HepG2 (cell line): Measurements from ENCODE around the gene ISY1. TPM values are rescaled to one million over a fixed set of nuclear protein-coding genes. Genes with fewer than 3 reads are reported as not detected.

ENCODE experiments used
- ATF2 ChIP-seq: sonication (generic); formaldehyde crosslinking; IDR thresholded peaks from 2 replicates; pipeline ENCODE4 v1.4.0; 2020; ENCODE audit warnings: missing genetic modification reagents
- HNF1B ChIP-seq: sonication (generic); formaldehyde crosslinking; IDR thresholded peaks from 2 replicates; pipeline ENCODE4 v1.5.1; 2020; ENCODE audit warnings: mild to moderate bottlenecking, moderate library complexity, missing genetic modification reagents
- HNRNPH1 ChIP-seq: fragments of 200-400 bp; formaldehyde crosslinking; optimal IDR thresholded peaks from 2 replicates; pipeline ENCODE3; 2017; ENCODE audit warnings: mild to moderate bottlenecking, low read depth, low read length
- MED1 ChIP-seq: sonication (generic); formaldehyde crosslinking; IDR thresholded peaks from 2 replicates; pipeline ENCODE4 v1.4.0; 2020; ENCODE audit warnings: missing genetic modification reagents
- POGZ ChIP-seq: sonication (generic); formaldehyde crosslinking; IDR thresholded peaks from 2 replicates; pipeline ENCODE4 v1.4.0; 2020; ENCODE audit warnings: mild to moderate bottlenecking, missing genetic modification reagents
- PPARG ChIP-seq: conservative IDR thresholded peaks from 2 replicates; pipeline ENCODE4 v1.6.1; 2016; ENCODE audit warnings: missing biosample characterization, missing genetic modification reagents
- PRDM10 ChIP-seq: sonication (generic); formaldehyde crosslinking; IDR thresholded peaks from 2 replicates; pipeline ENCODE4 v1.4.0; 2020; ENCODE audit warnings: low read depth, missing genetic modification reagents
- RELA ChIP-seq: sonication (generic); formaldehyde crosslinking; IDR thresholded peaks from 2 replicates; pipeline ENCODE4 v1.4.0; 2020; ENCODE audit warnings: missing genetic modification reagents
- SALL1 ChIP-seq: sonication (generic); formaldehyde crosslinking; IDR thresholded peaks from 2 replicates; pipeline ENCODE4 v1.8.0; 2022; ENCODE audit warnings: mild to moderate bottlenecking, missing genetic modification reagents
- SAP130 ChIP-seq: IDR thresholded peaks from 2 replicates; pipeline ENCODE4 v1.6.1; 2016; ENCODE audit warnings: low read depth
- SCMH1 ChIP-seq: sonication (generic); formaldehyde crosslinking; IDR thresholded peaks from 2 replicates; pipeline ENCODE4 v1.9.0; 2021; ENCODE audit warnings: missing genetic modification reagents, mild to moderate bottlenecking, borderline replicate concordance
- TERF1 ChIP-seq: sonication (generic); formaldehyde crosslinking; IDR thresholded peaks from 2 replicates; pipeline ENCODE4 v1.8.0; 2022; ENCODE audit warnings: mild to moderate bottlenecking, missing genetic modification reagents, moderate library complexity
- TOE1 ChIP-seq: sonication (generic); formaldehyde crosslinking; IDR thresholded peaks from 2 replicates; pipeline ENCODE4 v1.4.0; 2020; ENCODE audit warnings: mild to moderate bottlenecking, missing genetic modification reagents
- U2AF2 ChIP-seq: fragments of 200-400 bp; formaldehyde crosslinking; IDR thresholded peaks from 2 replicates; pipeline ENCODE4 v1.6.1; 2017; ENCODE audit warnings: low read depth, mild to moderate bottlenecking, low read length
- YY1 ChIP-seq: IDR thresholded peaks from 2 replicates; pipeline ENCODE4 v1.6.1; 2011; ENCODE audit warnings: low read length, low read depth, moderate library complexity, mild to moderate bottlenecking; ENCODE audit not compliant: insufficient read depth, insufficient replicate concordance
- ZFP37 ChIP-seq: sonication (generic); formaldehyde crosslinking; IDR thresholded peaks from 2 replicates; pipeline ENCODE4 v1.4.0; 2020; ENCODE audit warnings: missing genetic modification reagents, borderline replicate concordance
- ZFP90 ChIP-seq: sonication (generic); formaldehyde crosslinking; IDR thresholded peaks from 2 replicates; pipeline ENCODE4 v1.8.0; 2022; ENCODE audit warnings: missing genetic modification reagents, mild to moderate bottlenecking, inconsistent platforms, borderline replicate concordance
- ZMYM2 ChIP-seq: sonication (generic); formaldehyde crosslinking; IDR thresholded peaks from 2 replicates; pipeline ENCODE4 v1.8.0; 2022; ENCODE audit warnings: mild to moderate bottlenecking, missing genetic modification reagents
- ZNF24 ChIP-seq: fragments of 450-650 bp; IDR thresholded peaks from 2 replicates; pipeline ENCODE4 v1.6.1; 2017; ENCODE audit warnings: antibody characterized with exemption, mild to moderate bottlenecking
- ZNF282 ChIP-seq: fragments of 450-650 bp; IDR thresholded peaks from 2 replicates; pipeline ENCODE4 v1.6.1; 2018; ENCODE audit not compliant: partially characterized antibody
- ZNF362 ChIP-seq: sonication (generic); formaldehyde crosslinking; IDR thresholded peaks from 2 replicates; pipeline ENCODE4 v1.4.0; 2020; ENCODE audit warnings: missing genetic modification reagents, mild to moderate bottlenecking, borderline replicate concordance
- ZNF878 ChIP-seq: sonication (generic); formaldehyde crosslinking; IDR thresholded peaks from 2 replicates; pipeline ENCODE4 v1.8.1; 2023; ENCODE audit warnings: mild to moderate bottlenecking, missing genetic modification reagents, moderate library complexity
- polyA plus RNA-seq, 8 experiments: library from polyadenylated mRNA; depleted of rRNA in 3 of 8; stranded (reverse) in 7 of 8; unstranded in 1 of 8; fragments of >200 nt; fragmentation: Illumina TruSeq in 4 of 8; extraction: Trizol in 4 of 8; gene quantifications; 2 replicates each; pipeline versions ENCODE4 v1.2.1 to v1.2.3, GENCODE V29; 2011 to 2016; ENCODE audit warnings: low read depth in 4 of 8, missing spikeins in 1 of 8, mixed read lengths in 1 of 8; ENCODE audit not compliant: insufficient read depth in 1 of 8
- total RNA-seq, 5 experiments: library from RNA; depleted of rRNA; stranded (reverse); fragments of >200 nt; fragmentation: Illumina TruSeq; extraction: Trizol; gene quantifications; 2 replicates each; pipeline ENCODE4 v1.2.3, GENCODE V29; 2016; ENCODE audit warnings: low read depth in 1 of 5

ISY1 gene
- total and polyA plus RNA-seq, 2 of the 13 experiments (the other 11 are each of a cell fraction or from before 2014, with no cell fraction given), result 21.0 to 39.1 TPM

- TF ChIP-seq TERF1 (CRISPR knock-in tag), result no peak
- no peak for TF ChIP-seq ZNF878 (CRISPR knock-in tag)
- TF ChIP-seq POGZ, result no peak
- no peak for TF ChIP-seq HNF1B (CRISPR knock-in tag)
- TF ChIP-seq ZFP37 (CRISPR knock-in tag), result no peak
- peak; percentile 88 for TF ChIP-seq PPARG (CRISPR knock-in tag)
- TF ChIP-seq TOE1, result no peak
- TF ChIP-seq RELA (CRISPR knock-in tag), result no peak
- TF ChIP-seq ZFP90 (CRISPR knock-in tag), result no peak
- no peak for TF ChIP-seq ZNF282
- TF ChIP-seq SAP130, result peak; percentile 59; the same call in 1 of the 2 replicates
- TF ChIP-seq YY1, result no peak
- TF ChIP-seq ZMYM2 (CRISPR knock-in tag), result peak; percentile 20; the same call in 1 of the 2 replicates
- no peak for TF ChIP-seq ZNF24
- peak; percentile 79 for TF ChIP-seq SALL1
- no peak for TF ChIP-seq PRDM10 (CRISPR knock-in tag)
- TF ChIP-seq SCMH1, result no peak
- TF ChIP-seq MED1, result peak; percentile 31; the same call in 1 of the 2 replicates
- TF ChIP-seq ATF2, result 0 out of 2 replicates have a peak, but pooled peaks have one; percentile 16
- TF ChIP-seq HNRNPH1, result no peak
- no peak for TF ChIP-seq ZNF362 (CRISPR knock-in tag)
- no peak for TF ChIP-seq U2AF2
These were observed 44.3 kb downstream of the ISY1 start (continued) for GRCh38 chr3:129116482-129116946.
